ENCODE results near the gene SORCS1.

- TF ChIP-seq TAF1 (IDR thresholded peaks at IDR 0.05; ENCODE audit: borderline replicate concordance, low read depth, low read length) (no peak), RFX5 (IDR thresholded peaks at IDR 0.05; ENCODE audit: low read length) (no peak), TCF12 (IDR thresholded peaks at IDR 0.05) (no peak), CHD2 (IDR thresholded peaks at IDR 0.05; ENCODE audit: low read length, partially characterized antibody) (no peak), CTCF (IDR thresholded peaks at IDR 0.05) (no peak), RAD21 (IDR thresholded peaks at IDR 0.05; ENCODE audit: low read length) (no peak), USF2 (IDR thresholded peaks at IDR 0.05; ENCODE audit: borderline replicate concordance, low read depth, low read length) (no peak), REST (IDR thresholded peaks at IDR 0.05; ENCODE audit: low read depth, low read length) (no peak), IRF3 (IDR thresholded peaks at IDR 0.05; ENCODE audit: low read depth, low read length) (no peak), SIN3A (IDR thresholded peaks at IDR 0.05; ENCODE audit: borderline replicate concordance, low read depth, low read length) (no peak), MXI1 (IDR thresholded peaks at IDR 0.05; ENCODE audit: low read depth, low read length) (no peak), JUND (IDR thresholded peaks at IDR 0.05) (no peak), EP300 (IDR thresholded peaks at IDR 0.05; ENCODE audit: borderline replicate concordance in 1 of 2, low read depth in 1 of 2, low read length in 1 of 2) (no peak)
Measured at GRCh38 chr10:106751091-106751490, 413.4 kb downstream of the SORCS1 start.
